Cardiac fibroblast (primary cell): ENCODE measurements around the gene RASA3.
A peak's percentile ranks its signal among the peaks of the same experiment; 100 is the strongest.

Experiments
- DNase-seq, 2 donors: peaks; one replicate each; pipeline versions ENCODE4 v3.0.0 to v3.0.0-alpha.2; 2010; ENCODE audit warnings: low read depth in 2 of 2
- H3K4me3 ChIP-seq, 2 donors: replicated peaks in 1 of 2; 1 replicate in 1 of 2; 2 replicates in 1 of 2; pipeline ENCODE4 v1.5.1; 2011; ENCODE audit warnings: low read depth in 2 of 2, low read length in 2 of 2, mild to moderate bottlenecking in 2 of 2, moderate library complexity in 1 of 2
- CTCF ChIP-seq: IDR thresholded peaks from one replicate; pipeline ENCODE4 v1.5.1; 2011; ENCODE audit warnings: low read depth, mild to moderate bottlenecking, low read length, inconsistent platforms

Gene RASA3

DNA sequence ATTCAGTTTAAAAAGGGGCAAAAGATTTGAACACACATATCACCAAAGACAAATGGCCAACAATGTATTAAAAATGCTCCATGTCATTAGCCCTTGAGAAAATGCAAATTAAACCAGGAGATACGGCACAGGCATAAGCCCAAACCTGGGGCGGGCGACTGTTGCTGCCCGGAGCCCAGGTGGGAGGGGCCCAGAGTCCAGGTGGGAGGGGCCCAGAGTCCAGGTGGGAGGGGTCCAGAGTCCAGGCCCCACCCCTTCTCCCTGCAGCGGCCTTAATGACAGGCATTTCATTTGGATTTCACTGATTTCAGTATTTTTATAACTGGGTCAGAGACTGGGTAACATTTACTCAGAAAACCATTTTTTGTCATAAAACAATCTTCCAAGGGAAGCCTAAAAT is 78.2 kb downstream of the RASA3 start:
- no peak for DNase-seq
- no peak for TF ChIP-seq CTCF
- H3K4me3 ChIP-seq, result no peak overlapping the region

DNA sequence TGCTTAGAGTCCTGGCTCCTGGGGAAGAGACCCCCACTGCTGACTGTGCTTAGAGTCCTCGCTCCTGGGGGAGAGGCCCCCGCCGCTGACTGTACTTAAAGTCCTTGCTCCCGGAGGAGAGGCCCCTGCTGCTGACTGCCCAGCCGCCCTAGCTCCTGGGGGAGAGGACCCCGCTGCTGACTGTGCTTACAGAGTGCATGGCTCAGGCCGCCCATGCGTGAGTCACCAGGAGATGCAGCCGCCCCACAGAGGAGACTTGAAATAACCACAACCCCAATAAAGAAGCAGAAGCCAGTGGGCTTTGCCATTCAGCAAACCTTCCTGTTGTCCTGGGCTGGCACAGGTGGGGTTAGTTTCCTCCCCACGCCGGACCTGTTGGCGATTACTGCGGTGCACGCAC is 79.4 kb downstream of the RASA3 start:
- TF ChIP-seq CTCF, result no peak
- H3K4me3 ChIP-seq, result no peak overlapping the region
- DNase-seq, result peak; percentile 52 to 64

DNA sequence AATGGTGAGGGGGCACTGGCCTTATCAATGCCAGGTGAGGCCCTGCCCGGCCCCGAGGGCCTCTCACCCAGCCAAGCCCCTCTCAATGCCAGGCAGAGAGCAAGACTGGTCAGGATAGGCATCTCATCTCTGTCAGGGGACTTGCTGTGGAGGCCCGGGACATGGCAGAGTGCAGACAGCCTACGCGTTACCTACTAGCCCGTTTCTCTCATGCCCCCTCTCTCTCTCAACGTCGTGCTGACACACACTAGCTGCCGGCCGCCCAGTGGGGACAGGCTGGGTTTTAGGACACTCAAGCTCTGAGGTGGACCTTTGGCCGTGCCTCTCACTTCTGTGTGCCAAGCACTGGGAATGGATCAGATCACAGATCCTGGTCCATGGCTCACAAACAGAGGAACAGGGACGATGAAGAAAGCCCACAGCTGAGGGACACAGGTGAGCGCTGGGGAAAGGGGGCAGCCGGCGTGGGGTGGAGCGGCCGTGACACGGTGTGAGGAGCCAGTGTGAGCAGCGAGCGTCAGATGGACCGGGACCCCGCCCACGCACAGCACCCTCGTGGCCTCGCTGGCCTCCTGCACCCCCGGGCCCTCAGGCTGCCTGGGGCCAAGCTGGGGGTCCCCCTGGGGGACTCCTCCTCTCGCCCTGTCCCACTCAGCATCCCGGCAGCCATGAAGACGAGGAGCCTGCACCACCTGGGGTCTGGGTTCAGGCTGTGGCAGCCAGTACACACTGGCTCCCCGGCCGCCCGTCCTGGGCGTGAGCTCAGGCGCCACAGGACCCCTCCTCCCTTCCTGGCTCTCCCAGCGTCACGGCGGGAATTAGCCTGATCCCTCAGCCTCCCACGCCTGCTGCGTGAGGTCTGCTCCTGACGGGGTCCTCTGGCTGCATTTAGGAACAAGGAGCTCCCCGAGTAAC is 81.6 kb downstream of the RASA3 start:
- H3K4me3 ChIP-seq, result no peak overlapping the region
- no peak for DNase-seq
- no peak for TF ChIP-seq CTCF

DNA sequence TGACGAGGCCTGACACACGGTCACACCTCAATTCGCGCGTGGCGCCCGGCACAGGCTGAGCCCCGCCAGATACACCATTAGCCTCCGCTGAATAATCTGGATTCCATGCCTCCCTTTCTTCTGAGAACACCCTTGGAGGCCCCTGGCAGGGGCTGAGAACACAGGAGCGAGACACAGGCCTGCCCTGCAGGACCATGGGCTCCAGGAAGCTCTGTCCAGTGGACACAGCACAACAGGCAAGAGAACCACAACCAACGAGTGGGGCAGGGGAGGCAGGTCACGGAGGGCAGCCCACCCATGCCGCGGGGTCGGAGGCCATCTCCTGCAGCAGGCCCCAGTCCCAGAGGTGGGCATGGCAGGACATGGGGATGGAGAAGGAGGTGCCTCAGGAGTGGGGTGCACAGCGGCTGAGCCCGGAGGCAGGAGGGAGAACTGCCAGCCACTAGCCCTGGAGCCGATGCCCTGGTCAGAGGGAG is 82.8 kb downstream of the RASA3 start:
- DNase-seq, result no peak
- no peak overlapping the region for H3K4me3 ChIP-seq
- no peak for TF ChIP-seq CTCF

GRCh38 chr13:114049026-114049425 is 83.4 kb downstream of the RASA3 start:
- no peak overlapping the region for H3K4me3 ChIP-seq
- TF ChIP-seq CTCF, result no peak
- DNase-seq, result no peak

GRCh38 chr13:114048443-114048842 is 84.0 kb downstream of the RASA3 start:
- TF ChIP-seq CTCF, result no peak
- no peak overlapping the region for H3K4me3 ChIP-seq
- no peak for DNase-seq
